A673 (cell line): Measurements from ENCODE around the gene UBASH3A. TPM values are rescaled to one million over a fixed set of nuclear protein-coding genes. Genes with fewer than 3 reads are reported as not detected.

Experiments
- BruUV-seq: library from RNA; stranded (reverse); fragments of 400-500 nt; replicated peaks from 2 replicates; lab custom pipeline; 2021; lab: Mats Ljungman, UMichigan
- CTCF ChIA-PET: fragments of 300-600 bp; sonication (Branson Sonifier 250); formaldehyde crosslinking; loops from one replicate; lab custom pipeline; 2022; ENCODE audit warnings: antibody characterized with exemption; lab: Charles Lee
- POLR2A ChIA-PET: fragments of 300-600 bp; sonication (Branson Sonifier 250); formaldehyde crosslinking; loops from one replicate; lab custom pipeline; 2022; ENCODE audit warnings: antibody characterized with exemption; ENCODE audit not compliant: low non-redundant PET; lab: Charles Lee
- DNase-seq: peaks from one replicate; pipeline ENCODE4 v3.0.0-alpha.2; 2015; ENCODE audit warnings: low spot score
- H3K27ac ChIP-seq: fragments of 200-600 bp; sonication (generic); 2 replicates; pipeline ENCODE4 v1.5.1; 2016; ENCODE audit warnings: mixed run types, low read depth, mild to moderate bottlenecking, mixed read lengths, antibody characterized with exemption, low read length; ENCODE audit not compliant: poor library complexity, severe bottlenecking
- H3K27me3 ChIP-seq: fragments of 200-600 bp; sonication (generic); replicated peaks from 2 replicates; pipeline ENCODE4 v1.6.1; 2017; ENCODE audit warnings: mixed run types, low read depth, mild to moderate bottlenecking, mixed read lengths, antibody characterized with exemption, low read length; ENCODE audit not compliant: insufficient read depth, poor library complexity
- H3K36me3 ChIP-seq: fragments of 200-600 bp; sonication (generic); 2 replicates; pipeline ENCODE4 v1.6.1; 2016; ENCODE audit warnings: mixed run types, mild to moderate bottlenecking, mixed read lengths, antibody characterized with exemption, low read length; ENCODE audit not compliant: insufficient read depth, poor library complexity, severe bottlenecking
- H3K4me1 ChIP-seq: fragments of 200-600 bp; sonication (generic); 2 replicates; pipeline ENCODE4 v1.6.1; 2017; ENCODE audit warnings: mixed run types, mild to moderate bottlenecking, mixed read lengths, antibody characterized with exemption, low read length; ENCODE audit not compliant: insufficient read depth, poor library complexity, severe bottlenecking
- H3K4me3 ChIP-seq: fragments of 200-600 bp; sonication (generic); 2 replicates; pipeline ENCODE4 v1.5.1; 2016; ENCODE audit warnings: low read depth, mixed run types, mild to moderate bottlenecking, mixed read lengths, low read length; ENCODE audit not compliant: poor library complexity, severe bottlenecking
- H3K9me3 ChIP-seq: fragments of 200-600 bp; sonication (generic); 2 replicates; pipeline ENCODE4 v1.6.1; 2016; ENCODE audit warnings: mixed run types, low read depth, mild to moderate bottlenecking, mixed read lengths, antibody characterized with exemption, low read length; ENCODE audit not compliant: poor library complexity, severe bottlenecking
- EZH2 ChIP-seq: fragments of 200-600 bp; sonication (generic); IDR thresholded peaks from 2 replicates; pipeline ENCODE4 v1.6.1; 2017; ENCODE audit warnings: borderline replicate concordance, low read depth, mild to moderate bottlenecking, mixed read lengths, antibody characterized with exemption, low read length; ENCODE audit not compliant: poor library complexity, severe bottlenecking
- intact Hi-C: fragments of 100-400 bp; cut with micrococcal nuclease; formaldehyde crosslinking; loops from one replicate; pipeline ENCODE4 v1.10.0; 2022; ENCODE audit not compliant: unreplicated experiment
- total RNA-seq: library from RNA; stranded (reverse); gene quantifications from 2 replicates; pipeline ENCODE4 v1.2.3, GENCODE V29; 2021
- TF ChIP-seq, protein P1 (sequence below): fragments of 300-800, 200-600 bp; sonication (generic); conservative IDR thresholded peaks from 2 replicates; pipeline ENCODE4 v1.5.1; 2017; ENCODE audit warnings: low read depth, mild to moderate bottlenecking, antibody characterized with exemption, low read length, moderate library complexity, mixed read lengths

The UBASH3A gene
- total RNA-seq, 1 experiment from 2014 or later = not detected

DNA sequence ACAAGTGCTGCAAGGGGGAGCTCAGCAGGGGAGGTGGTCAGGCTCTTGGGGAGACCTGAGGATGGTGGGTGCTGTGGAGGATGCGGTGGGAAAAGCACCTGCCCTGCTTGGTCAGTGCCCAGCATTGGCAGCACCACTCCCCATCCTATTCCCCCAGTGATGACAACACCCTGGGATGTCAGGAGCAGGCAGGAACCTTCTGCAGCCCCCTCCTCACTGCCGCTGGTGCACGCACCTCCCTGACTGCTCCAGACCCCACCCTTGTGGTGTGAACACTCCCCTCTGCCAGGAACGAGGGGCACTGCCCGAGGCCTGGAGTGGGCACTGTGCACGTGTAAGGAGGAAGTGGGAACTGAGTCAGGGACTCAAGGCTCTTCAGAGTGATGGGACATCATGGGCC is 20.4 kb upstream of the UBASH3A start:
- BruUV-seq = no TSS peak
- DNase-seq = no peak
- intact Hi-C loops = no loop called here
- Histone ChIP-seq H3K27ac (no peak overlapping the region), H3K9me3 (no peaks in the 10 kb centered on the region), H3K27me3 (no peaks in the 10 kb centered on the region), H3K4me1 (peaks cover 7% of the 10 kb centered on the region), H3K36me3 (no peaks in the 10 kb centered on the region), H3K4me3 (no peak overlapping the region)
- POLR2A ChIA-PET = no interaction called here
- no peak for TF ChIP-seq EZH2
- TF ChIP-seq, protein P1, sequence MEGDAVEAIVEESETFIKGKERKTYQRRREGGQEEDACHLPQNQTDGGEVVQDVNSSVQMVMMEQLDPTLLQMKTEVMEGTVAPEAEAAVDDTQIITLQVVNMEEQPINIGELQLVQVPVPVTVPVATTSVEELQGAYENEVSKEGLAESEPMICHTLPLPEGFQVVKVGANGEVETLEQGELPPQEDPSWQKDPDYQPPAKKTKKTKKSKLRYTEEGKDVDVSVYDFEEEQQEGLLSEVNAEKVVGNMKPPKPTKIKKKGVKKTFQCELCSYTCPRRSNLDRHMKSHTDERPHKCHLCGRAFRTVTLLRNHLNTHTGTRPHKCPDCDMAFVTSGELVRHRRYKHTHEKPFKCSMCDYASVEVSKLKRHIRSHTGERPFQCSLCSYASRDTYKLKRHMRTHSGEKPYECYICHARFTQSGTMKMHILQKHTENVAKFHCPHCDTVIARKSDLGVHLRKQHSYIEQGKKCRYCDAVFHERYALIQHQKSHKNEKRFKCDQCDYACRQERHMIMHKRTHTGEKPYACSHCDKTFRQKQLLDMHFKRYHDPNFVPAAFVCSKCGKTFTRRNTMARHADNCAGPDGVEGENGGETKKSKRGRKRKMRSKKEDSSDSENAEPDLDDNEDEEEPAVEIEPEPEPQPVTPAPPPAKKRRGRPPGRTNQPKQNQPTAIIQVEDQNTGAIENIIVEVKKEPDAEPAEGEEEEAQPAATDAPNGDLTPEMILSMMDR = no peak
- CTCF ChIA-PET = no interaction called here

DNA sequence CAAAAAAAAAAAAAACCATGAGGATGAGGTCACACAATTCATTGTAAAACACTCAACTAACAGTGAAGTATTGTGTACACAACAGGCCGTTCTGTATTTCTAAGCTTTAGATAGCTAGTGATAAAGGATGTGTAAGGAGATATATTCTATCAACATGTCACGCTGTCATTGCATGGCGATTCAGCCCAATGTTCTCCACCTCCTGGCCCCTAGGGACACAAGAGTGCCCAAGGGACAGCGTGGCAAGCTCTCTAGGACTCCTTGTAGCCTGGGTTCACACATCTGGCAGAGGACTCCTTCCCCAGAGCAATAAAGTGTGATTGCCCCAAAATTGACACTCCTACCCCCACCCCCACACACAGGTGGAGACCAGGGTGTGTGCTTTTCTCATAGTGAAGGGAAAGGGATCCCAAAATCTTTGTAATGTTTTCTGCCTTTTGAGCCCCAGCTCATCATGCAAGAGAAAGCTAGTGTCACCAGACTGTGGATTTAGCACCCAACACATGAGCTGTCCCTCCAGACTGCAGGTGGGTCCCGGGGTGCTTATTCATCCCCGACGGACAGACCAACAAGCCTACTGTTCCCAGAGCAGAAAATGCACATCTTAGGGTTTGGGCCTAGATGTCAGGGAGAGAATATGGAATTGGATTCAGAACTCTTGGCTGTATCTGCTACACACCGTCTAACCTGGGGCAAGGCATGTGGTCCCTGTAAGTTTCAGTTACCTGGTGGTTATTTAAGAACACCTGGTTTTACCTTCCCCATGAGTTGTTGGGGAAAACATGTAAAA is 19.4 kb upstream of the UBASH3A start:
- intact Hi-C loops = no loop called here
- BruUV-seq = no TSS peak
- no peaks in the 10 kb centered on the region for H3K27me3 ChIP-seq
- no peak overlapping the region for H3K27ac ChIP-seq
- no peaks in the 10 kb centered on the region for H3K36me3 ChIP-seq
- ChIA-PET POLR2A (no interaction called here), CTCF (interaction anchor here (0.5 kb wide), 1 partner anchor 75 kb away, joined by 5 read pairs; no protein-coding TSS in a partner anchor)
- no peak overlapping the region for H3K4me3 ChIP-seq
- no peak for DNase-seq
- H3K9me3 ChIP-seq = no peaks in the 10 kb centered on the region
- TF ChIP-seq, protein P1 = no peak
- no peak for TF ChIP-seq EZH2
- H3K4me1 ChIP-seq = peaks cover 7% of the 10 kb centered on the region

DNA sequence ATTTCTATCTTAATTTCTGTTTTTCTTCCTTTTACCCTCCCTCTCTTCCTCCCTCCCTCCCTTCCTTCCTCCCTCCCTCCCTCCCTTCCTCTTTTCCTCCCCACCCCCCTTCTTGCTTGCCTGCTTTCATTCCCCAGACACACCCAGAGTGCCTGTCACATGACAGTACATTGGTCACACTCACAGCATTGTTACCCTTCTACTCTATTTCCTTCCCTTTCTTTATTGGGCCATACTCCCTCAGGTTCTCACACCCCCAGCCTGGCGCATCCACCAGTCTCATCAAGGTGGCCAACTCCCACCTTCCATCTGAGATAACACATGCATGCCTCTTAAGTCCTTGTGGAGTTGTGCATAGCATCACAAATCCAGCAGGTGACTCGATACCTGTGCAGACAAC is 18.7 kb upstream of the UBASH3A start:
- ChIA-PET CTCF (no interaction called here), POLR2A (no interaction called here)
- BruUV-seq = no TSS peak
- Histone ChIP-seq H3K27ac (no peak overlapping the region), H3K4me1 (peaks cover 7% of the 10 kb centered on the region), H3K27me3 (no peaks in the 10 kb centered on the region), H3K4me3 (no peak overlapping the region), H3K36me3 (no peaks in the 10 kb centered on the region), H3K9me3 (no peaks in the 10 kb centered on the region)
- intact Hi-C loops = no loop called here
- no peak for DNase-seq
- TF ChIP-seq EZH2 = no peak
- TF ChIP-seq, protein P1 = no peak
